Right renal cortex interstitium (tissue), 3 donors: ENCODE results near the gene ELL. TPM values are rescaled to one million over a fixed set of nuclear protein-coding genes. Genes with fewer than 3 reads are reported as not detected.

ENCODE experiments used
- DNase-seq, 3 donors: peaks; one replicate each; pipeline ENCODE4 v3.0.0-alpha.2; 2013; ENCODE audit warnings: low read depth in 3 of 3, low spot score in 2 of 3
- polyA plus RNA-seq, 3 donors: library from polyadenylated mRNA; unstranded; fragments of 120-200 nt; gene quantifications; one replicate each; pipeline ENCODE4 v1.2.1, GENCODE V29; 2013; ENCODE audit not compliant: insufficient read length in 3 of 3

Gene ELL
- polyA plus RNA-seq, 3 donors, result 8.4 to 8.6 (median 8.4) TPM

DNA sequence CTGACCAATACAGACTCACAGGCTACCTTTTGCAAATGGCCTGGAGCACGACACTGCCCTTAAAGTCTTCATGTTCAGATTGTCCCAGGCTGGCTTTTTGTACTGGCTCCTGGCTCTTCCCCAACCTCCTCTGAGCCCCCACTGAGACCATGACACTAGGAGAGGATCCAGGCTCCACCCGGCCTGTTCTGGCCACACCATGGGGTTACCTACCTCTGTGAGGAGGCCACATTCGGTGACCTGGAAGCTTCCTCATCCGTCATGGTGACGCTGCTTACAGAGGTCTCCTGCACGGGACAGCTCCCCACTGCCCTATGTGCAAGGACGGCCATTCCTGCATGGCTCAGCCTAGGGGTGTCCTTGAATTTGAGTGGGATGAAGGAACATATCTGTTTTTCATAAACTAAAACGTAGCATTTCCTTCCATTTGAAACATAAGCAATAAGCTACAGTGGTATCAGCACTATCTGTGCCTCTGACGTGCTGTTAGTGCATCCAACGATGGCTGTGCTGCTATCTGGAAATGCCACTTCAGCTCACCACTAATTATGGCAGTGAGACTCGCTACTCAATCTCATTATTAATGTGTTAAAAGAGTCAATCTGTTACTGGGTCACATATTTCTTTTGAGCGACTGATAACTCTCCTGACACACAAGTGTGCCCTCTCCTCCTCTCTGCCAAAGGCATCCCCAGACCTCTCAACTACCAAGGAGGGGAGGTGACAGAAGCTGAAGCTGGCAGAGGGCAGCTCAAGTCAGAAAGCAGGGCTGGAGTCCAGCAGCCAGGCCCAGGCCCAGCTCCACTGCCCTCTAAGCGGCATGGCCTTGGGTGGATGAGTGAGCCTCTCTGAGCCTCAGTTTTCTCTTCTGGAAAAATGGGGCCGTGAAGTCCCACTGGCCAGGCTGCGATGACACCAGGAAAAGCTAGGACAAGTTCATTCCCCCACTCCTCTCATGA, 29.6 kb downstream of the ELL start:
- DNase-seq, result no peak

DNA sequence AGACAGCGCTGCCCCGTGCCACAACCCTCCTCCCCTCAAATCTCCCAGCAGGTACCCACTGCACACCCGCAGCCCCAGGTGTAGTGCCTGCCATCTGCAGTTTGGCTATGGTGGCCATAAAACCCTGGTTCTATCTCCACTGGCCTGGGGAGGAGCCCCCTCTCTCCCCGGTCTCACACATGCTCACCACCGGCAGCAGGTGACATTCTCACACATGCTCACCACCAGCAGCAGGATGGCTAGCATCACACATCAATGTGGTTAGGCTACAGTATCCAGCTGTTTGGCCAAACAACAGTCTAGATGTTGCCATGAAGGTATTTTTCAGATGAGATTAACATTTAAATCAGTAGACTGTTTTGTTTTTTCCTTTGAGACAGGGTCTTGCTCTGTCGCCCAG, 31.1 kb downstream of the ELL start:
- DNase-seq, result no peak

GRCh38 chr19:18489627-18490184, 32.2 kb downstream of the ELL start:
- DNase-seq, result no peak

DNA sequence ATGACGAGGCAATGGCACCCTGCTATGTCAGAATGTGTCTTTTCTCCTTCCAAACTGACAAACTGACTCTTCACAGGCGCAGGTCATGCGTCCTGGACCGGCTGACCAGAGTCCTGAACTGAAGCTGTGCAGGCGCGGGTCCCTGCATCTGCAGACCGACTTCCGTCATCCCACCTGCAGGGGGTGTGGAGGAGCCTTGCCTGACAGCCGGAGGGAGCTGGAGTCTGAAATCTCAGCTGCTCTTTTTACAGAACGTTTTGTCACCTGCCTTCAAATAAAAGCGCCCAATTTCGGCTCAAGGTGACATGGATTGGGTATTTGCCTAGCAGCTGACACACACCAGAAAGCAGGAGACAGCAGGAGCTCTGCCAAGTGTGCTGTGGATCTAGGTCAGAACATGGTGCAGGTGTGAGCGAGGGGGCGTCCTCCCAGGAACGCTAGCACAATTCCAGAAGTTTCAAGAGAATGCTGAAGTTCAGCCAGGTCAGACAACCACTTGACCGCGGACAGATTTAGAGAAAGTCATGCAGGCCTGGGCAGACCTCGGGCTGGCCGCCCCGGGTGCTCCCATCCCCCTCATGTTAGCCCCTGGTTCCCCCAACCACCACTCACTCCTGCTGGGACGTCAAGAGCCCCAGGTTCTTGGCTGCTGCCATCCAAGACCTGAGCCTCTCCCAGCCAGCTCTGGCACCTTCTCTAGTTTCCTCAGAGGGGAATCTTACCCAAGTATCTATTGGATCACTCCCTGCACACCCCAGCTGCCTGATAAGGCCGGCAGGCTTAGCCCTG, 32.8 kb downstream of the ELL start:
- DNase-seq, result no peak

GRCh38 chr19:18488403-18488723, 33.5 kb downstream of the ELL start:
- no peak for DNase-seq

DNA sequence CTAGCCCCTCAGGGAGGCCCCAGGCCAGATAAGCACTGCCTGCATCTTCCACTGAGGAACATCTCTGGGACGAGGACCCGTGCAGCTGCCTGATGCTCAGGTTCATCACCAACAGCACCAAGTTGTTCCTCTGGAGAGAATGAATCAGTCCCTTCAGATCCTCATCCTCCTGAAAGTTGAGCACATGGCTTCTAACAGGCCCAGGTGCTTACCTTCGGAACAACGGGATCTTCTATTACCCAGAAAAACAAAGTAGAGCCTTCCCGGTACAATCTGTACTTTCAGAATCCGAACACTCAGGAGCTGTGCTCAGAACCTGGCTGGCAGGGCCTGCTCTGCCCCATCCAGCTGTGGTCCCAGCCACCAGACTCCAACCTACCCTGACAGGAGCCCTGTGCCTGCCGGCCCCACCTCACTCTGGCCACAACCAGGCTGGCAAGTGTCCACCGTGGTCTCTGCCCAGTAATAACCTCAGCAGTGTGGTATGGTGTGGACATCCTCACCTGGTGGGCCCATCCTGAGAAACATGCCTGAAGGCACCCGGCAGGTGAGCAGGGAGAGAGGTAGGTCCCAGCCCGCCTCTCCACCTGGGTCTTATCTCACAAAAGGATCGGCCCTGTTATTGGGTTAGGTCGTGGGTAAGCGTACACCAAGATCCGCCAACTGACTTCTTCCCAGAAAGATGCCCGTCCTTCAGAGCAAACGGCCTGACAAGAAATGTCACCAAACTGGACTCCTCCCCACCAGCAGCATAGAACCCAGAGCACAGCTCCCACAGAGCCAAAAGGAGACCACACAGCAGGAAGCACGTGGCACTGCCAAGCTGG, 34.1 kb downstream of the ELL start:
- no peak for DNase-seq

- no peak for DNase-seq
These were observed 35.1 kb downstream of the ELL start for GRCh38 chr19:18486746-18487145.

DNA sequence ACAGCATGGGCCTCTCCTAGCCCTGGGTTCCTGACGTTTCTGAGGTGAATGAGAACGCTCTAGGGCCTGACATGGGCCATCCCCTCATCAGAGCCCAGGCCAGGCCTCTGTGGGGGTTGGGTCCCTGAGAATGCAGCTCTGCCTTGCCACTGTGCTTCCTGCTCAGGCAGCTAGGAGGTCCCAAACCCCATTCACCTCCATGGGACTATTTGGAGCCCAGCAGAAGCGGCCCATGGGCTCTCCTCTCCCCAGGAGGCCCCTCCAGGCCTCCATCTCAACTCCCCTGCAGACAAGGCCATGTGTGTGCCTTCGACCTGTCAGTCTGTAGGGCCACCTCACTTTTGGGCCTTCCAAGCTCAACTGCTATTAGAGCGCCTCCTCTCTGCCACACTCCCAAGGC, 36.9 kb downstream of the ELL start:
- no peak for DNase-seq

- DNase-seq, result no peak
These were observed 38.6 kb downstream of the ELL start for GRCh38 chr19:18483119-18483890.

- no peak for DNase-seq
These were observed 40.2 kb downstream of the ELL start for GRCh38 chr19:18481505-18482222.

DNA sequence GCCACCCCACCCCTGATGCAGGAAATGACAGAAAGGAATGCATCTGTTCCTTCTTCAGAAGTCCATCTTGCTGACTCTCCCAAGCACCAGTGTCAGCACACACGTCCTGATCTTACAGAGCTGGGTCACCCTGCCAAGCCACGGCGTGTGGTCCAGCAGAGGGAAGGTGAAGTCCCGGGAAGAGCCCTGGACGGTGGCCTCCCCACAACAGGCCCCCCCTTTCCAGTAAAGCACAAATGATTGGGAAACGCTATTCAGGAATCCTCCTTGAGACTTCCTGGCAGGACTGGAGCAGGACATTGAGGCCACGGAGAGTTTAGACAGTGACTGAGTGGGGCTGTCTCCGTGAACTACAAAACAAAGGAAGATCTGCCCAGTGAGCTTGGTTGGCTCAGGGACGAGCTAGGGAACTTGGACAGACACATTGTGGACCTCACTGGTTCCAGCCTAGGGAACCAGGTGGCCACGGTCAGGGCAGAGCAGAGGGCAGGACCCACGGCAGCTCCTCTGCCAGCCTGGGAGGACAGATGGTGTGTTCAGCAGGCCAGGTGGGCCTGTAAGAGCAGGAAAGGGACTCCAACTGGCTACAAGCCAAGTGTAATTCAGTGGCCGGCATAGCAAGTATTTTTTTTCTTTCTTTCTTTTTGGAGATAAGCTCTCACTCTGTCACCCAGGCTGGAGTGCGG, 41.7 kb downstream of the ELL start:
- DNase-seq, result no peak

GRCh38 chr19:18478545-18479311, 43.1 kb downstream of the ELL start:
- no peak for DNase-seq

DNA sequence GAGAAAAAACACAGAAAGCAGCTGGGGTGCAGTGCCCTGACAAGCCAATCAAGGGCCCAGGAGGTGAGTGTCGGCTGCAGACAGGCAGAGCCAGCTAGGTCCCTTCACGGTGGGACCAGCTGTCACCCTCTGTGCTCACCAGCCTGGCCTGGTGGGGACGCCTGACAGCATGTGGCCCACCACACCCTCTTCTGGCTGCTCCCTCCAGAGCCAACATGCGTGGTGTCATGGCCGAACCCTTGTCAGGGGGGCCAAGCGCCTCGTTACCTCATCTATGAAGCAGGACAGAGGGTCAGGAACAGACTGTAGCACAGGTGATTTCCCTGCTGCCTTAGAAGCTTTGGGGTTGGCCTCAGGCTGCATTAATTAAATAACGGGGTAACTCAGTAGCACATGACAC, 43.9 kb downstream of the ELL start:
- no peak for DNase-seq

- DNase-seq, result no peak
These were observed 44.7 kb downstream of the ELL start for GRCh38 chr19:18477042-18477779.

GRCh38 chr19:18476507-18477041, 45.3 kb downstream of the ELL start:
- DNase-seq, result no peak

- no peak for DNase-seq
These were observed 46.0 kb downstream of the ELL start for GRCh38 chr19:18475762-18476331.

DNA sequence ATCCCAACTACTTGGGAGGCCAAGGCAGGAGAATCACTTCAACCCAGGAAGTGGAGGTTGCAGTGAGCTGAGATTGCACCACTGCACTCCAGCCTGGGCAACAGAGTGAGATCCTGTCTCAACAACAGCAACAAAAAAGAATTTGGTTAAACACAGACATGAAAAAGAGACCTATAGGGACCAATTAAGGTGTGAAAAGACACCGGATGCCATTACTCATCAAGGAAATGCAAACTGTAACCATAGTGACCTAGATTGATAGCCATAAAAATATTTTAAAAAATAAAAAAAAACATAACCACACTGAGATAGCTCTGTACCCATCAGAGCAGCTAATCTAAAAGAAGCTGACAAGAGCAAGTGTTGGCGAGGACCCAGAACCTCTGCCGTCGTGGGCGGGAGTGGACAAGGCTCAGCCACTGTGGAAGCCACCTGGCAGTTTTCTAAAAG, 46.8 kb downstream of the ELL start:
- DNase-seq, result no peak
